PFSK-1 (cell line): ENCODE measurements around the gene SLC4A1.

ENCODE experiments used
- POLR2AphosphoS5 ChIP-seq: IDR thresholded peaks from 2 replicates; pipeline ENCODE4 v1.6.1; 2012; ENCODE audit warnings: low read depth, mild to moderate bottlenecking, control low read depth, low read length, moderate library complexity
- TF ChIP-seq, protein P1 (sequence below), 2 experiments: IDR thresholded peaks; 2 replicates each; pipeline versions ENCODE4 v1.6.1 to v1.8.0; 2011 to 2012; ENCODE audit warnings: low read depth in 2 of 2, low read length in 2 of 2, control low read depth in 1 of 2, inconsistent platforms in 1 of 2, mild to moderate bottlenecking in 1 of 2, moderate library complexity in 1 of 2; ENCODE audit not compliant: insufficient read depth in 1 of 2

DNA sequence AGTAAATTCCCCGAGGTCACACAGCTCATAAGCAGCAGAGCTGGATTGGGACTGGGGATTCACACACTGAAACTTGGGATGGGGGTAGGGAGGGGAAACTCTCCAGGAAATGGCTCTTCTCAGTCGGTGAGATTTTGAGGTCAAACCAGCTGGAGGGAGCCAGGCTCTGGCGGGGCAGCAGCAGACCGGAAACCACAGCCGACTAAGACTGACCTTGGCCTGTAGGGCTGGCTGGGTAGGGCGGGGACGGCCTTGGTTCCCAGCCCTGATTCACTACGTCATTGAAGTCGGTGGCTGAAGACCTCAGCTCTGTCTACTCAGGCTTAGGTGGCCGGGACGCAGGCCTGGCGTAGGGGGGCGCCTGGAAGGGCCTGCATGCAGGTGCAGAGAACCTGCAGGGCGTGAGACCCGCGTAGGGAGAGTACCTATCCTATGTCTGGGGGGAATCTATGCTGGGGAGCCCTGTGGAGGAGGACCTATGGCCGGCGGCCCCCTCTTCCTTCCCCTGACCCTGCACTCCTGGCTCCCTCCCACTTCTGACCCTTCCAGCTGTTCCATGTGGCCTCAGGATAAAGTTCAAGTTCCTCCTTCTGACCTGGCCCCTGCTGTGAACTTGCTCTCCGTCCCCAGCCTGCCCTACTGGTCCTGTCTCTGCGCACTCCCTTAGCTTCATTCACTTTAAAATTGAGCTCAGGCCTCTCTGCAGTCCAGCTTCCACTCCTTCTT is 11.9 kb upstream of the SLC4A1 start:
- TF ChIP-seq, protein P1, sequence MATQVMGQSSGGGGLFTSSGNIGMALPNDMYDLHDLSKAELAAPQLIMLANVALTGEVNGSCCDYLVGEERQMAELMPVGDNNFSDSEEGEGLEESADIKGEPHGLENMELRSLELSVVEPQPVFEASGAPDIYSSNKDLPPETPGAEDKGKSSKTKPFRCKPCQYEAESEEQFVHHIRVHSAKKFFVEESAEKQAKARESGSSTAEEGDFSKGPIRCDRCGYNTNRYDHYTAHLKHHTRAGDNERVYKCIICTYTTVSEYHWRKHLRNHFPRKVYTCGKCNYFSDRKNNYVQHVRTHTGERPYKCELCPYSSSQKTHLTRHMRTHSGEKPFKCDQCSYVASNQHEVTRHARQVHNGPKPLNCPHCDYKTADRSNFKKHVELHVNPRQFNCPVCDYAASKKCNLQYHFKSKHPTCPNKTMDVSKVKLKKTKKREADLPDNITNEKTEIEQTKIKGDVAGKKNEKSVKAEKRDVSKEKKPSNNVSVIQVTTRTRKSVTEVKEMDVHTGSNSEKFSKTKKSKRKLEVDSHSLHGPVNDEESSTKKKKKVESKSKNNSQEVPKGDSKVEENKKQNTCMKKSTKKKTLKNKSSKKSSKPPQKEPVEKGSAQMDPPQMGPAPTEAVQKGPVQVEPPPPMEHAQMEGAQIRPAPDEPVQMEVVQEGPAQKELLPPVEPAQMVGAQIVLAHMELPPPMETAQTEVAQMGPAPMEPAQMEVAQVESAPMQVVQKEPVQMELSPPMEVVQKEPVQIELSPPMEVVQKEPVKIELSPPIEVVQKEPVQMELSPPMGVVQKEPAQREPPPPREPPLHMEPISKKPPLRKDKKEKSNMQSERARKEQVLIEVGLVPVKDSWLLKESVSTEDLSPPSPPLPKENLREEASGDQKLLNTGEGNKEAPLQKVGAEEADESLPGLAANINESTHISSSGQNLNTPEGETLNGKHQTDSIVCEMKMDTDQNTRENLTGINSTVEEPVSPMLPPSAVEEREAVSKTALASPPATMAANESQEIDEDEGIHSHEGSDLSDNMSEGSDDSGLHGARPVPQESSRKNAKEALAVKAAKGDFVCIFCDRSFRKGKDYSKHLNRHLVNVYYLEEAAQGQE (IDR thresholded peaks at IDR 0.05; ENCODE audit: insufficient read depth in 1 of 2, low read depth in 2 of 2, low read length in 2 of 2), result peak in 1 of 2 experiments; percentile 59; a peak in 2 of 4 replicates
- peak; percentile 62 for TF ChIP-seq POLR2AphosphoS5
